Prostate gland (tissue), 2 donors: ENCODE measurements around the gene DRD3. TPM values are rescaled to one million over a fixed set of nuclear protein-coding genes. Genes with fewer than 3 reads are reported as not detected.

Experiments used
- DNase-seq: peaks from one replicate; pipeline ENCODE4 v3.0.0-alpha.2; 2019; ENCODE audit warnings: low spot score
- H3K27ac ChIP-seq, 2 donors: fragments of 200-600 bp; sonication (generic); 2 replicates each; pipeline ENCODE4 v1.5.1; 2017 to 2019
- H3K27me3 ChIP-seq: fragments of 200-600 bp; sonication (generic); replicated peaks from 2 replicates; pipeline ENCODE4 v1.5.1; 2019; ENCODE audit not compliant: insufficient read depth
- H3K36me3 ChIP-seq, 2 donors: fragments of 200-600 bp; sonication (generic); 1 replicate in 1 of 2; 2 replicates in 1 of 2; pipeline versions ENCODE4 v1.5.1 to v1.8.1; 2017 to 2019
- H3K4me1 ChIP-seq: fragments of 200-600 bp; sonication (generic); replicated peaks from 2 replicates; pipeline ENCODE4 v1.5.1; 2019
- H3K4me3 ChIP-seq, 2 donors: fragments of 200-600 bp; sonication (generic); 2 replicates each; pipeline ENCODE4 v1.5.1; 2017 to 2019
- H3K9me3 ChIP-seq: fragments of 200-600 bp; sonication (generic); 2 replicates; pipeline ENCODE4 v1.5.1; 2017
- CTCF ChIP-seq, 4 experiments: fragments of 200-600 bp in 2 of 4; fragments of 450-650 bp in 2 of 4; sonication (generic) in 2 of 4; IDR thresholded peaks; 1 replicate in 3 of 4; 2 replicates in 1 of 4; pipeline ENCODE4 v1.5.1; 2016 to 2019; ENCODE audit warnings: antibody characterized with exemption in 4 of 4, mild to moderate bottlenecking in 2 of 4, moderate library complexity in 2 of 4
- POLR2A ChIP-seq: fragments of 450-650 bp; IDR thresholded peaks from one replicate; pipeline ENCODE4 v1.6.1; 2016; ENCODE audit warnings: antibody characterized with exemption, mild to moderate bottlenecking
- POLR2AphosphoS5 ChIP-seq: sonication (generic); formaldehyde crosslinking; IDR thresholded peaks from one replicate; pipeline ENCODE4 v1.6.1; 2017; ENCODE audit warnings: antibody characterized with exemption
- WGBS: methylation state at CpG from one replicate; pipeline ENCODE4 v1.1.5; 2018; 5-methylcytosine and 5-hydroxymethylcytosine counted together
- intact Hi-C: fragments of 100-400 bp; cut with DNase I; formaldehyde crosslinking; loops from one replicate; pipeline ENCODE4 v1.14.2; 2022
- total RNA-seq, 2 donors: library from RNA; depleted of rRNA; stranded (reverse); fragments of >200 nt; gene quantifications; one replicate each; pipeline ENCODE4 v1.1.0, GENCODE V29; 2016

Gene DRD3
- total RNA-seq, 2 donors from 2014 or later: not detected

GRCh38 chr3:114144909-114145688 lies 33.8 kb downstream of the DRD3 start:
- intact Hi-C loops: no loop called here
- no peak overlapping the region for H3K4me3 ChIP-seq
- TF ChIP-seq POLR2AphosphoS5: no peak
- TF ChIP-seq POLR2A: no peak
- no peak for TF ChIP-seq CTCF (IDR thresholded peaks at IDR 0.05)
- DNase-seq: no peak
- H3K27ac ChIP-seq: no peak overlapping the region
- no peaks in the 10 kb centered on the region for H3K9me3 ChIP-seq
- H3K27me3 ChIP-seq: no peaks in the 10 kb centered on the region
- no peaks in the 10 kb centered on the region for H3K36me3 ChIP-seq
- H3K4me1 ChIP-seq: no peaks in the 10 kb centered on the region
- 44% methylated on average over 7 of the region's 7 CpGs for WGBS

DNA sequence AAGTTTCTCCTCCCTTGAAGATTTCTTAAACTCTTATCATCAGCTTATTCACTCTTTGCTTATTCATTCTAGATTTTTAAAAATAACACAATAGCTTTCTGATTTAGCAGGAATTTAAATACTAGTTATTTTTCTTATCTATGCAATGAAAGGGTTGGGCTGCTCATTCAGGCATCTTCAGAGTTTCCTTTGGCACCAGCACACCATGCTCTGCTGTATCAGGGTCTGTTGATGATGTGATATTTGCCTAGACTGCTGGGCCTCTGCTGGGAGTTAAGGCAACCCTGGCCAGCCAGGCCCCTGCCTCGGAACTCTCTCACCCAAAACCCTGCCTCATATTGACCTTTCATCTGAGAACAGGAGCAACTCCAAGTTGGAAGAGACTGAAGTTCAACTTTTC lies 35.0 kb downstream of the DRD3 start:
- no peak for TF ChIP-seq CTCF (IDR thresholded peaks at IDR 0.05)
- TF ChIP-seq POLR2AphosphoS5: no peak
- no peak for TF ChIP-seq POLR2A
- no peaks in the 10 kb centered on the region for H3K9me3 ChIP-seq
- WGBS: 75% methylated on average over 1 of the region's 1 CpG
- no peak overlapping the region for H3K27ac ChIP-seq
- H3K4me3 ChIP-seq: no peak overlapping the region
- H3K36me3 ChIP-seq: no peaks in the 10 kb centered on the region
- H3K27me3 ChIP-seq: no peaks in the 10 kb centered on the region
- intact Hi-C loops: no loop called here
- DNase-seq: no peak
- H3K4me1 ChIP-seq: no peaks in the 10 kb centered on the region

GRCh38 chr3:114139836-114140235 lies 39.0 kb downstream of the DRD3 start:
- Histone ChIP-seq H3K4me1 (no peaks in the 10 kb centered on the region), H3K4me3 (no peak overlapping the region), H3K9me3 (no peaks in the 10 kb centered on the region), H3K36me3 (no peaks in the 10 kb centered on the region), H3K27ac (no peak overlapping the region), H3K27me3 (no peaks in the 10 kb centered on the region)
- no peak for DNase-seq
- TF ChIP-seq CTCF (IDR thresholded peaks at IDR 0.05) (no peak), POLR2AphosphoS5 (no peak), POLR2A (no peak)
- WGBS: 80% methylated on average over 3 of the region's 3 CpGs
- intact Hi-C loops: no loop called here

GRCh38 chr3:114133947-114134346 lies 44.9 kb downstream of the DRD3 start:
- Histone ChIP-seq H3K4me1 (no peaks in the 10 kb centered on the region), H3K36me3 (no peaks in the 10 kb centered on the region), H3K27ac (no peak overlapping the region), H3K27me3 (no peaks in the 10 kb centered on the region), H3K9me3 (no peaks in the 10 kb centered on the region), H3K4me3 (no peak overlapping the region)
- TF ChIP-seq POLR2A: no peak
- TF ChIP-seq POLR2AphosphoS5: no peak
- no peak for TF ChIP-seq CTCF (IDR thresholded peaks at IDR 0.05)
- DNase-seq: no peak
- WGBS: 92% methylated on average over 3 of the region's 3 CpGs
- intact Hi-C loops: no loop called here

DNA sequence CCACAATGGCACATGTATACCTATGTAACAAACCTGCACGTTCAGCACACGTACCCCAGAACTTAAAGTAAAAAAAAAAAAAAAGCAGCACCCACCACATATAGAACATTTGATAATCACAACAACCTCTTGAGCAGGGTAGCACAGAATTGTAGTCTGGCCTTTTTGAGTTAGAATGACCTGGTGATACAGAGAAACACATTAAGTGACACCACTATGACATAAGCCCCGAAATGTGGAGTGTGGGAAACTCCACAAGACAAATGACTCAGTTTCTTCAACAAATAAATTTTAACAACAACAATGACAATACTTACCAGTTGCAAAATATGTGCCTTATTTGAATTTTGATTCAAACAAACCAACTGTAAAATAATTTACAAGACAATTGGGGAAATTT lies 46.4 kb downstream of the DRD3 start:
- Histone ChIP-seq H3K27ac (no peak overlapping the region), H3K4me1 (no peaks in the 10 kb centered on the region), H3K27me3 (no peaks in the 10 kb centered on the region), H3K9me3 (no peaks in the 10 kb centered on the region), H3K4me3 (no peak overlapping the region), H3K36me3 (no peaks in the 10 kb centered on the region)
- intact Hi-C loops: no loop called here
- 94% methylated on average over 3 of the region's 3 CpGs for WGBS
- TF ChIP-seq CTCF (IDR thresholded peaks at IDR 0.05) (no peak), POLR2AphosphoS5 (no peak), POLR2A (no peak)
- DNase-seq: no peak
